Stimulated activated CD4-positive, alpha-beta T cell treated with anti-CD3 and anti-CD28 coated beads, TNF-alpha, amount 100 ng/mL, for 24 hours (primary cell): ENCODE results near the gene RAF1.

Experiments
- DNase-seq, 3 experiments: peaks; one replicate each; pipeline ENCODE4 v3.0.0-alpha.2; 2020; ENCODE audit warnings: low read depth in 3 of 3

The RAF1 gene

DNA sequence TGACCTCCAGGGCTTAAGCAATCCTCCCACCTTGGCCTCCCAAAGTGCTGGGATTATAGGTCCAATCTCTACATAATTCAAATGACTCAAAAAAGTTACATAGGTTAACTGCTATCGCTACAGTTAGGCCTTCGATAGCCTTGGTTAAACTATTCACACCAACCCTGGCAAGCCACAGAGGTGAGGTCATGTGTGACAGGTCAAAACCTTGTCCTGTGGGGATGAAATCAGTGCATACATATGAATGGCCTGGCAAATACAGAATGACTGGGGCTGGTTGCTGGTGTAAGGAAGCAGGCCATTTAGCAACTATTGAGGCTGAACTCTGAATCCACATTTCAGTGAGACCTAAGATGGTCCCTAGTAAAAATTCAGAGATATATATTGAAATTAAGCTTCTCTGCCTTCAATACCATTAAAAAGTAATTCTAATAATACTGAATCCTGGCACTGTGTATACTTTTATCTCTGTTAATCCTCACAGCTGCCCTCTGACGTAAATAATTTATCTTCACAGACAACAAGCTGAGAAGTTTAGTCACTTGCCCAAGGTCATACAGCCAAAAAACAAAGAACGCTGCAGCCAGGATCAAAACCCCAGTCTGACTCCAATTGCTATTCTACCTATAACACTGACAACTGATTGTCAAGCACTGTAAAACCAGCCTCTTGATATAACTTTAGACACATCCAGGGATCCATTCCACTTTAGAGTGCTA is 71.8 kb downstream of the RAF1 start:
- DNase-seq = no peak

DNA sequence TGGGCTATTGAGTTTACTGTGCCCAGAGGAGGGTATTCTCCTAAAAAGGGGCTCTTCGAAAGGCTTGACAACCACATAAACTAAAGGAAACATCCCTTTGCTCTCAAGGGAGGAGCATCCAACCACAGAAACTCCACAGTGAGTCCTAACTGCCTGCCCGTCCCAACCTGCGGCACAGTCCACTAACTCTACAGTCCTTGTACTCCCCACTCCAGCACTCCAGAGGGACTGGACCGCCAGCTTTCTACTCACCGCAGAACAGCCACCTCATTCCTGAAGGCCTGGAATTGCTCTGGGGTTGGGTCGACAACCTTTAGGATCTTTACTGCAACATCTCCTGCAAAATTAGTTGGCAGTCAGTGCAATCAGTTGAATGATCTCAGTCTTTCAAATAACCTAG is 72.5 kb downstream of the RAF1 start:
- no peak for DNase-seq

GRCh38 chr3:12590096-12590495 is 73.8 kb downstream of the RAF1 start:
- DNase-seq = no peak

DNA sequence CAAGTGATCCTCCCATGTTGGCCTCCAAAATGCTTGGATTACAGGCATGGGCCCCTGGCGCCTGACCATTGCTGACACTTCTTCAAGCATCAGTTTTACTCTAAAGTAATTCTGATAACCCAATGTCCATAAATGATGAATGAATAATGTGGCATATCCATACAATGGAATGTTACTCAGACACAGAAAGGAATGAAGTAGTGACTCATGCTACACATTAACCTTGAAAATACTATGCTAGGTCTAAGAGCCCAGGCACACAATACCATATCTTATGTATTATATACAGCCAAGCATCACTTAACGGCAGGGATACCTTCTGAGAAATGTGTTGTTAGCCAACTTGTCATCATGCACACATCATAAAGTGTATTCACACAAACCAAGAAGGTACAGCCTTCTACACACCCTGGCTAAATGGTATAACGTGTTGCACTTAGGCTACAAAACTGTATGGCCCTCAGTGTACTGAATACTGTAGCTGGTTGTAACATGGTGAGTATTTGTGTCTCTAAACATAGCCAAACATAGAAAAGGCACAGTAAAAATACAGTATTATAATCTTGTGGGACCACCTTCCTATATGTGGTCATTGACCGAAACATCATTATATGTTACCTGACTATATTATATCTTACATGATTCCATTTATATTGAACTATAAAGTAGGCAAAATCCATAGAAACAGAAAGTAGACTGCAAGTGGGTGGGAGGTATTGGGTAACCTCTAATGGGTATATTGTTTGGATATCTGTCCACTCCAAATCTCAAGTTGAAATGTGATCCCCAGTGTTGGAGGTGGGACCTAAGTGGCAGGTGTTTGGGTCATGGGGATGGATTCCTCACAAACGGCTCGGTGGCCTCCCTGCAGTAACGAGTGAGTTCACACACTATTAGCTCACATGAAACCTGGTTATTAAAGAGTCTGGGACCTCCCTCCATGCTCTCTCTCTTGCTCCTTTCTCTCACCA is 75.6 kb downstream of the RAF1 start:
- DNase-seq = no peak

GRCh38 chr3:12586403-12586802 is 77.5 kb downstream of the RAF1 start:
- no peak for DNase-seq

- no peak for DNase-seq
These were observed 77.9 kb downstream of the RAF1 start for GRCh38 chr3:12585970-12586369.

- no peak for DNase-seq
These were observed 78.7 kb downstream of the RAF1 start for GRCh38 chr3:12585181-12585580.

DNA sequence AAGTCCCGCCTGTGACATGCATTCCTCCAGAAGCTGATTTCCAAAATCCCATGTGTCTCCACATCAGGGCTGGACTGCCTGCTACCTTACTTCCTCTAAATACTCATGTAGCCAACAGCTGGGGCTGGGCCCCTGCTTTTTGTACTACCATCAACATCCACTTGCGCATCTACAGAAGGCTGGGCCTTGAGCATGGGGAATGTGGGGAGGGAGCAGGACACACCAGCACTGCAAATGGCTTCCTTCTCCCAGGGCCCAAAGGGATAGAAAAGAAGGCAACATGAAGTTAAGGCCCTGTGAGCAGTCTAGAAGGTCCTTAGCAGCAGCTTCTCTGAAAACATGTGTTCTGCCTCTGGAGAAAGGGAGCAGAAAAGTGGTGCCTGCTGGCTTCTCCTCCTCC is 79.8 kb downstream of the RAF1 start:
- DNase-seq = no peak

- no peak for DNase-seq
These were observed 80.6 kb downstream of the RAF1 start for GRCh38 chr3:12583280-12583679.

DNA sequence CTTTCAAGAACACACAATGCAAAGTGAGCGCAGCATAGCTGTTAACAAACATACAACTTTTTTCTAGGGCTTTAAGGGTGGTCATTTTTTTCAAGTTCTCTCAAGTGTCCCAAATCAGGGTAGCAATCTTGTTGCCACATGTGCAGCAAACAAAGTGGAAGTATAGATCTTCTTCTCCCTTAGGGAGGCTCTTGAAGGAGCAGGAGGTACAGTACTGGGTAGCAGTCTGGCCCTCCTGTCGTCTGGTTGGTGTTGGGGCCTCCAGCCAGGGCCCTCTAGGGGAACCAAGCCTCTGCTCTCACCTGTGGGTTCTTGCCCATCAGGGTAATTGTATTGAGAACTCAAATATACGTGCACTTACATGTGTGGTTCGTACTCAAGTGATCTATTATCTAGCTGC is 81.2 kb downstream of the RAF1 start:
- no peak for DNase-seq

DNA sequence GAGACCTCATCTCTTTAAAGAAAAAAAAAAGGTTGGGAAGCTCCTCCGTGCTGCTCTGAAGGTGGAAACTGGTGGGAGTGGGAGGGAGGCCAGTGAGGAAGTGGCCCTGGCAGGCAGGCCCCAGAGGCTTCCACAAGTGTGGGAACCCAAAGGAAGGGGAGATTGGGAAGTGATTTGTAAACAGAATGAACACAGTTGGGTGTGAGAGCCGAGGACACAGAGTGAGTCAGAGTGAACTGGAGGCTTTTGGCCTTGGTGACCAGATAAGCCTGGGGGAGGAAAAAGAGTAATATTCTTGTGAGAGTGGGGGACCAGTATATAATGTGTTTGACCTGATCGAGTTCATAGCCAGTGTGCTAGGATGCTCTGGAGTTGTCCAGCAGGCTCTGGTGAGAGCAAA is 84.0 kb downstream of the RAF1 start:
- no peak for DNase-seq

- DNase-seq = no peak
These were observed 84.5 kb downstream of the RAF1 start for GRCh38 chr3:12579456-12579855.

GRCh38 chr3:12578742-12579141 is 85.2 kb downstream of the RAF1 start:
- no peak for DNase-seq

- no peak for DNase-seq
These were observed 86.5 kb downstream of the RAF1 start for GRCh38 chr3:12577379-12577778.

GRCh38 chr3:12574661-12575060 is 89.3 kb downstream of the RAF1 start:
- DNase-seq = no peak

DNA sequence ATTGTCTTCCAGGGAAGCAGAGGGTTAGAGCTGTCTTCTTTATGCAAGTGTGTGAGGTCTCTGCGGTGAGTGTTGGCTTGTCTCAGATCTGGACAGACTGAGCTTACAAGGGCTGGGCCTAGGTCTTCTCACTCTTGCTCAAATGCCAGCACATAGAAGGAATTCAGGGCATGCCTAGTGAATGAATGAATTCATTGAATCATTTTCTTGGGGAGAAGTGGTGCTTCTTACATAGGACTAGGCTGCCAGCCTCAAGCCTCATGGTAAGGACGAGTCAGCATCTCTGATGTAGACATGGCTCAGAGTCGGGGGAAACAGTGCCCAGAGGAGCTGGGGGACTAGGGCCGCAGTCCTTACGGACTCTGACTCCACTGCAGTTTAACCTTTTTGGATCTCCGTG is 89.8 kb downstream of the RAF1 start:
- no peak for DNase-seq

GRCh38 chr3:12571986-12572385 is 91.9 kb downstream of the RAF1 start:
- DNase-seq = no peak

DNA sequence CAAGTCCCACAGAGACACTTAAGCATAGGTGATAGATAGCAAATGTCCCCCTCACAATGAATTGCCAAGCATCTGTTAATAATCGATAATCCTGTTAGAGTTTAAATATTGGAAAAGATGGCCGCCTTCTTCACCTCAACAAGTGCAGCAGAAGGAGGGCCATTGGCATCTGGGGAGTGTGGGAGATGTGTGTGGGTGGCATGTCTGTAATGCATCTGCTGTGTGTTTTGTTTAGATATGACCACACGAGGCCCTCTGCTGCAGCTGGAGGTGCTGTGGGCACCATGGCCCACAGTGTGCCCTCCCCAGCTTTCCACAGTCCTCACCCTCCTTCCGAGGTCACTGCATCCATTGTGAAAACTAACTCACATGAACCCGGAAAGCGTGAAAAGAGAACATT is 94.1 kb downstream of the RAF1 start:
- DNase-seq = no peak

DNA sequence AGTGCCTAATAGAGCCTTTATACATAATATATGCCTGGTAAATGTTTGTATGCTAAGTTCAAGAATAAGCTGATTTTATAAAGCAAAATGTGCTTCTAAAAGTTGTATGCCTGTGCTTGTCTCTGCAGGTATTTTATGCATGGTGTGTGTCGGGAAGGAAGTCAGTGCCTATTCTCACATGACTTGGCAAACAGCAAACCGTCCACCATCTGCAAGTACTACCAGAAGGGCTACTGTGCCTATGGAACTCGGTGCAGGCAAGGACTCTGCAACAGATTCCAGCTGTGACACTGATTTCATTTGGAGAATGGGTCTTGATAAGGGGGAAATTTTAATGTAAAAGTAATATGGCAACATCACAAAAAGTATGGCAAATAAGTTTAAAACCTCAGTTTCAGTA is 95.2 kb downstream of the RAF1 start:
- no peak for DNase-seq

DNA sequence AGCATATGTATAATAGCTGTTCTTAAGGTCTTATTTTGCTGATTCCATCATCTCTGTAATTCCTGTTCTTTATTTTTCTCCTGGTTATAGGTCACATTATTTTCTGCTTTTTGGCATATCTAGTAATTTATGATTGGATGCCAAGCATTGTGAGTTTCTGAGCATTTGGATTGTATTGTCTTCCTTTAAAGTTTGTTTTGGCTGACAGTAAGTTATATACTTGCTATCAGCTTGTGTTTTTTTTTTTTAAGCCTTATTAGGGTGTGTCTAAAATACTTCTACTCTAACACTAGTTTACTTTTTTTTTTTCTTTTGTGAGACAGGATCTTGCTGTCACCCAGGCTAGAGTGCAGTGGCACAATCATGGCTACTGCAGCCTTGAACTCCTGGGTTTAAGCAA is 96.9 kb downstream of the RAF1 start:
- DNase-seq = no peak

DNA sequence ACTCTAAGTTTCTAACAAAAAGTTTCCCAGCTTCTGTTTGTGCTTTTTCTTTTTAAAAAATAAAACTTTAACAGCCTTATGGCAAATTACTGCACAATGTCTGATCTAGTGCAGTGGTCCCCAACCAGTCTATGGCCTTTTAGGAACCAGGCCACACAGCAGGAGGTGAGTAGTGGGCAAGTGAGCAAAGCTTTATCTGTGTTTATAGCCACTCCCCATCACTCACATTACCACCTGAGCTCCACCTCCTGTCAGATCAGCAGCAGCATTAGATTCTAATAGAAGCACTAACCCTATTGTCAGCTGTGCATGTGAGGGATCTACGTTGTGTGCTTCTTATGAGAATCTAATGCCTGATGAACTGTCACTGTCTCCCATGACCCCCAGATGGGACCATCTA is 101.5 kb downstream of the RAF1 start:
- DNase-seq = no peak

DNA sequence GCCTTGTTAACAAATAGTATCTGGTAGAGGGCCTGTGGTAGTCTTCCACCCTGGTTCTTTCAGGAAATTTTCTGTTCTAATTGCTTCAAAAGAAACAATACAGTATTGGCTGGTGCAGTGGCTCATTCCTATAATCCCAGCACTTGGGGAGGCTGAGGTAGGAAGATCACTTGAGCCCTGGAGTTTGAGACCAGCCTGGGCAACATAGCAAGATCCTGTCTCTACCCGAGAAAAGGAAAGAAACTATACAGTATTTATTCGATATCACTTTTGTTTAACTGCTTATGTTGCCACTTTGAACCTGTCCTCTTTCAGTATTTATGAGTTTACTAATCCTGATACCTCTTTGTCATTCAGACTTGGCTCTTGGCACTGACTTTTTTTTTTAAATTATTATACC is 102.5 kb downstream of the RAF1 start:
- DNase-seq = no peak

DNA sequence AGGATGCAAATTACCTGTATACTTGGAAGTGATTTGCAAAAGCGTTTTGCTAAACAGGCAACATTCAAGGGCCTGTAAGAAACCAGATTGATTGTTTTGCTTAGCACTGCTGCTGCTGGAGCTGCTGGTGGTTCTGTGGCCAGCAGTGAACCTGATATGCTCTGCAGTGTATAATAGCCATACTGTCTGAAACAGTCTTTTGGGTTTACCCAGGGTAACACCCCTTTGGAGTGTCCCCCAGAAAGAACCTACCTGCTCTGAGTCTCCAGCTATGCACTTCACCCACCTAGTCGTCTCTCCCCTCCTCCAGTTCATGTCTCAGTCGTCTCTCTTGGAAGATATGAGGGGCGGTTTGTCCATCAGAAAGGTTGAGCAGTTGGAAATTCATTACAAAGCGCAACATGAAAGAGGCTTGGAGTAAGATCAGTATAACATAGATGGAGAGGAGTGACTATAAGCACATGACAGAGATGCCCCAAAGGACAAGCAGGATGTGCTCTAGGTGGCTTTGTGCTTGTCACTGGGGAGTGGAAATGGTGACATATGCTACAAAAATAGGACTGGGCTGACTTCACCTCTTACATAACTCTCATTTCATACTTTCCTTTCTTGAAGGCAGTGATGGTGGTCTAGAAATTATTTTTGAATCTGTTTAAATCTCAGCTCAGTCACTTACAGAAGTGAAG is 103.3 kb downstream of the RAF1 start:
- DNase-seq = no peak
